H4 (cell line): ENCODE results near the gene ACTG2. TPM values are rescaled to one million over a fixed set of nuclear protein-coding genes. Genes with fewer than 3 reads are reported as not detected.
"Not testable (repeated sequence)": the region's sequence is repeated elsewhere in the genome, so short reads cannot be mapped to it uniquely, and the experiment has no call there.

Experiments used
- DNase-seq: peaks from one replicate; pipeline ENCODE4 v3.0.0-alpha.2; 2015; ENCODE audit warnings: low spot score
- total RNA-seq: library from RNA; depleted of rRNA; stranded (reverse); fragments of >200 nt; shearing (Covaris generic); gene quantifications from 2 replicates; pipeline ENCODE4 v1.2.3, GENCODE V29; 2014; rRNA removed

Gene ACTG2
- total RNA-seq, result not detected in 2 replicates

DNA sequence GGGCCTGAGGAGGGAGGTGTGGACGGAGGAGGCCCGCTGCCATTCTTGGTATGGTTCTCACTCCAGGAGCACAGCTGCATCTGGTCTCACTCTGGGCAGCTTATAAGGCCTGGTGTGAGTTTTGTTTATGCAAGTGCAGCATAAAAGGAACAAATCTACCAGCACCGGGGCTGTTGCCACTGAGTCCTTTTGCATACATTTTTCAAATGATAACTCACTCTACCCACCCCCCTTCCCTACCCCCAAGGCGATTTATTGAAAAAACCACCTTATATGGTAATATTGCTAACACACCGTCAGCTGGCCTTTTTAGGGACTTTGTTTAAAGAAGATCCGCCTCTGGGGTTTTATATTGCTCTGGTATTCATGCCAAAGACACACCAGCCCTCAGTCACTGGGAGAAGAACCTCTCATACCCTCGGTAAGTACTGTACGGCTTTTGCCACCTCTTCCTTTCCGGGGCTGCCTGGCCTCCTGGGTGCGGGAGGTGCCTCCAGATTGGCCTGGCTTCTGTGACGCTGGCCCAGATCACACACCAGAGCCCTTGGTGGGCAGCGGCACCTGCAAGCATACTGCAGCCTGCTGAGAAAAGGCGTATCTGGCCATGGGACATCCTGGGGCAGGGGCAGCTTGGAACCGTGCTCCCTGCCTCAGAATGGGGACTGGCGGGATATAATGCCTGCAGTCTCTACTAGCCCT, at the start of gene ACTG2:
Gene ACTG2 (plus strand): TSS at position 378 of the 699 bp plus-strand sequence. CDS start 8,304 bp downstream, outside the sequence.
- DNase-seq, result no peak

DNA sequence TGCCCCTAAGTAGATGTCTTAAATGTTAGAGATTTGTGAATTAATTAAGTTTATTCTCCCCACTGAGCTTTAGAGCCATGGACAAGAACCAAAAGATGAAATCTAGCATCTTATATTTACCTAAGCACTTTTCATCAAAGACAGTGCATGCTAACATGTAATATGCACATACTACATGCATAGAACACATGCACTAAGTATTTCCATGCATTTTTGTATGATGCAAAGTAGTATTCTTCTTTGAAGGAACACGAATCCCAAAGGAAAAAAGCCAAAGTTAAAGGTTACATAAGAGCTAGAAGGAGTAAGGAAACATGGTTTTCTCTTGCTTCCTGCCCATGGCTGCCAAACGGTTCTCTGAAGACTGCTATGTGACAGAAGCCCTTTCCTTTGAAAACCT, 48.7 kb upstream of the ACTG2 start:
- no peak for DNase-seq

DNA sequence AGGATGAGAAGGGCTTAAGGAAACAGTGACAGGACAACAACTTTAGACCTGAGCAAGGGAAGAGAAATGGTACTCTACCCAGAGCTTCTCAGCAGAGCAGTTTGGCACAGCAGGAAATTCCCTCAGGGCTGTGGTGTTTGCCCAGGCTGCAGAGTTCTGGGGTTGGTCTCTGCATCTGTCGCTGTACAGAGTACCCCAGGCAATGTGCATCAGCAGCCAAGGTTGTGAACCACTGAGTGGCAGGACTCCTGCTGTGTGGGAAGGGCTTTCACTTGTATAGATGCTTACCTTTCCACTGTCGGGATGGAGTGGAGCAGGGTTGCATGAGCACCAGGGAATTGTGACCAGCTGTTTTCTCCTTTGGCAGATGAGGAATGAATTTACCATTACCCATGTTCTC, 42.8 kb upstream of the ACTG2 start:
- no peak for DNase-seq

DNA sequence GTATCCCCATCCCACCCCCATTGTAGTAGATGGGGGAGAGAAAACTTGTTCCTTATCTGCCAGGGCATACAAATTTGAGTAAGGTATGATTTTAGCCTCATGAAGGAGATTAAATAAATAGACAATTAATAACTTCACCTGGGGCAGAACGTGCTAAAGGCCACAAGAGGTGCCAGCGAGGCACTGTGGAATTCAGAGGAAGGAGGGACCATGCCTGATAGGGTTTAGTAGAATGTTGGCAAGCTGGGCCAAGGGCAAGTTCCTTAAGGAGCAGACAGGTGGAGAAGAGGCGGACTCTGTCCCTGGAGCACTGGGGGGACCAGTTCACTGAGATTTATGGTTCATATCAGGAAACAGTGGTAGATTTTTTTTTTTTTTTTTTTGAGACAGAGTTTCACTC, 41.5 kb upstream of the ACTG2 start:
- no peak for DNase-seq

DNA sequence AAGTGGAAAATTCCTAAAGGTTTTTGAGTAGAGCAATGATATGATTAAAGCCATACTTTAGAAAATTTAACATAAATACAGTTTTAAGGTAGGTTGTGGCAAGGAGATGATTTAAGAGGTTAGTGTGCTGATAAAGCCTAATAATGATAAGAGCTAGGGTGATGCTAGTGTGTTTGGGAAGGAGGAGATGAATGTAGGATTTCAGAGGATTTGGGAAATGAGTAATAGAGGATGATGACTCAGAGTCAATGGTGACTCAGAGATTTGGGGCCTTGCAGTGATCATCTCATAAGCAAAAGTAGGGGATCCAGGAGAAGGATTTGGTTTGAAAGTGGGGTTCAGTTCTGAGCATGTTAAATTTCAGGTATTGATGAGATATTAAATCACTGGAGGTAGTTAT, 40.8 kb upstream of the ACTG2 start:
- no peak for DNase-seq

DNA sequence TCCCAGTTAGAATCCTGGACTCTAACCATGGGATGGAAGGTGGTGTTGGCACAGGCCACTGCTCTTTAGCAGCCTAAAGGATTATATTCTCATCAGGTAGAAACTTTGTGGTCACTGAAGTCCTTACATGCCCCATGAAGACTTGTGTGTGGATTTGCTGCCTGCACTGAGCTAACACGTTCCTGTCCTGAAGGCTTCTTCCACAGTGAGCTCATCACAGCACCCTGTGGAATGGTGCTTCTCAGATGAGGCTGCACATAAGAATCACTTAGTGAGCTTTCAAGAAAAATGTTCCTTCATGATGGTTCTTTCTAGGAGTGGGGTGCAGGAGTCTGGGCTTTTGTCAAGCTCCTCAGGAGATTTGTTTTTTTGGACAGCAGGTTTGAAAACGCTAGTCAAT, 37.3 kb upstream of the ACTG2 start:
- no peak for DNase-seq

DNA sequence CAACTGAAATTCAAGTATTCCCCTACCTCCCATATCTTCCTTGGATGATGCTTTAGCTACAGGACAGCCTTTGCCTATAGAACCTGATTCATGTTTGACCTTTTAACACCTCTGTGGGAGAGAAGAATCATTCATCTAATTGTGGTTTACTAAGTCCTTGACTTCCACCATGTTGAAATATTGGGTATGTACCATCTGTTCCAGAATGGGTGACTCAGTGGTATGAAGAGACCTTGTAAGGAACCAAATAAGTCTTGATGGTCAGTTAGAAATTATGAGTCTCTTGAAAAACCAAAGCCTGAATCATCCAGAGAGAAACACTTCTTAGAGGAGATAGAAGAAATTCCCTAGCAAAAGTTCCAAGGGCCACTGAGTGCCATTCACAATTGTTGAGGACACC, 36.6 kb upstream of the ACTG2 start:
- no peak for DNase-seq

DNA sequence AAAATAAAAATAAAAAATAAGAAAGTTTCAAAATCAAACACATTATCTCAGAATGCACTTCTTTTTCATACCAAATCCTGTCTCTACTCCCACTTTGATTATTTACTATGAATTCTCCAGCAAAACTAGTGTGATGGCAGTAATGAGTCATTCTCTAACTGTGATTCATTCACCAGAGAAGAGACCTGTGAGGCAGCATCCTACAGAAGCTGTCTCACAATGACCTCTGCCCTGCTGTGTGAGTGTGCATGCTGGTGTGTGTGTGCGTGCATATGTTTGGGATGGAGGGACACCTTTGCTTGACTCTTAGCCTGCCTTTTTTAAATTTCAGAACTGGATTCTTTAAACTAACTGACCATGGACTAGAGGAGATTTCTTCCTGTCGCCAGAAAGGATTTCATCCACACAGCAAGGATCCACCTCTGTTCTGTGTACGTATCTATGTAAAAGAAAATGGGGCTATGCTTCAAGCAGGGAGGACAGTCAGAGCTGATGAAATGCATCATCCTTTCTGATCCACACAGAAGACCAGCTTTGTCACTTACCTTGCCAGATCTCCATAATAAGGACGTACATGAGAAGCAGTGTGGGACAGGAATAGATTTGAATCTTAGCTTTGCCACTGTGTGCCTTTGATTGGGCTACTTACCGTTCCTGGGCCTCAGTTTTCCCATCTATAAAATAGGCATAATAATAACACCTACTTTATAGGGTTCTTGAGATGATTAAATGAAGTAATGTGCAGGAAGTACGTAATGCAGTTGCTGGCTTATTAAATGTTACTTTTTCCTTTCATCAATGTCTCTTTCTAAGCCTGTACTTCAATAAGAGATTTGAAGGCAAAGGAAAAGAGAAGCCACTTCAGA, 32.9 kb upstream of the ACTG2 start:
- DNase-seq, result peak; percentile 31

DNA sequence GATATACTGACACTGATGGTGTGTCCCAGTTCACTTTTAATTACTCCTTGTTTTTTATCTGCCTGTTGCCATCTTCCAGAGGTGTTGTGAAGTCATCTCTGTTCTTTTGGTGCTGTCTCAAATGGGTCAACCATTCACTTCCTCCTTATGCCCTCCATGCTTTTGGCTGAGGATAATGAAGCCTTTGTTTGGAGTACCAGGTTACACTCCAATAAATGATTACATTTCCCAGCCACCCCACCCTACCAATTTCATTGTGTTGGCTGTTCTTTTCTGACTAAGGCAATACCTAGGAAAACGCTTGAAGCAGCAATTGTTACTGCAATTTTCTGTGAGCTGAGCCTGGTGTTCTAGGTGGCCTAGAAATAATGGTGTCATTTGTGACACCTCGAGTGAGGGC, 29.8 kb upstream of the ACTG2 start:
- no peak for DNase-seq

DNA sequence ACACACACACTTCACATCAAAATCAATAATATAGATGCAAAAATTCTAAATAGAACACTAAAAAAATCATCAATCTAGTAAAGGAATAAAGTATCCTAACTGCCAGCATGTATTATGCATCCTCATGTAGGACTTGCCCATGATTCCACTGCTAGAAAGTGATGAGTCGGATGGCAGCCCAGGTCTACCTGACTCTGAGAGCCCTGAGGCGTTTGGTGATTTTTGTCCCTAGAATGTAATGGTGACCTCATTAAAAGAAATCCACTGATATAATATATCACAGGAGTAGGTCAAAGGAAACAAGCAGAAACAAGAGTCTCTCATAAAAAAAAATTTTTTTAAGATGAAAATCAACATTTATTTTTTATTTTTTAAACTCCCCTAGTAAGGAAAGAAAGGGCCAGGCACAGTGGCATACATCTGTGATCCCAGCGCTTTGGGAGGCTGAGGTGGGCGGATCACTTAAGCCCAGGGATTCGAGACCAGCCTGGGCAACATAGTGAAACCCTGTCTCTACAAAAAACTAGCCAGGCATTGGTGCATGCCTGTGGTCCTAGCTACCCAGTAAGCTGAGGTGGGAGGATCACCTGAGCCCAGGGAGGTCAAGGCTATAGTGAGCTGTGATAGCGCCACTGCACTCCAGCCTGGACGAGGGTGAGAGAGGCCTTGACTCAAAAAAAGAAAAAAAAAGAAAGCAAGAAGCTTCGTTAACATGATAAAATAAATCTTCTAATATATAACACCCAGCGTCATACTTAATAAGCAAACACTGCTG, 24.4 kb upstream of the ACTG2 start:
- no peak for DNase-seq

DNA sequence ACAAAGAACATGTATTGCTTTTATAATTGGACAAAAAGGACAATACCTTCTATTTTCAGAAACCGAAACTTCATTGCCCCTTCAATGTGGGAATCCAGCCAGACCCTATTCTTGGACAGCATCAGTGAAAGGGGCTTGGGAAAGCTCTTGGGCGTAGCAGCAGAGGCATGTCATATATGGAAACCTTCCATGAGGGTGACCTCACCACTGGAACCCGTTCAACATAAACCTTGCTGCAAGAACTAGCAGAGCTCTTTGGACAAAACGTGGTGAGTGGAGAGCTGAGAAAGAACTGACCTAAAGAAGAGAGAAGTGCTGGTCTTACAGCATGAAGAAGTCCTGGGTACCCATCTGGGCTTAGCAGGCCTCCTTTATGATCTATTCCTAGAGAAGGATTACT, 22.7 kb upstream of the ACTG2 start:
- peak; percentile 54 for DNase-seq

DNA sequence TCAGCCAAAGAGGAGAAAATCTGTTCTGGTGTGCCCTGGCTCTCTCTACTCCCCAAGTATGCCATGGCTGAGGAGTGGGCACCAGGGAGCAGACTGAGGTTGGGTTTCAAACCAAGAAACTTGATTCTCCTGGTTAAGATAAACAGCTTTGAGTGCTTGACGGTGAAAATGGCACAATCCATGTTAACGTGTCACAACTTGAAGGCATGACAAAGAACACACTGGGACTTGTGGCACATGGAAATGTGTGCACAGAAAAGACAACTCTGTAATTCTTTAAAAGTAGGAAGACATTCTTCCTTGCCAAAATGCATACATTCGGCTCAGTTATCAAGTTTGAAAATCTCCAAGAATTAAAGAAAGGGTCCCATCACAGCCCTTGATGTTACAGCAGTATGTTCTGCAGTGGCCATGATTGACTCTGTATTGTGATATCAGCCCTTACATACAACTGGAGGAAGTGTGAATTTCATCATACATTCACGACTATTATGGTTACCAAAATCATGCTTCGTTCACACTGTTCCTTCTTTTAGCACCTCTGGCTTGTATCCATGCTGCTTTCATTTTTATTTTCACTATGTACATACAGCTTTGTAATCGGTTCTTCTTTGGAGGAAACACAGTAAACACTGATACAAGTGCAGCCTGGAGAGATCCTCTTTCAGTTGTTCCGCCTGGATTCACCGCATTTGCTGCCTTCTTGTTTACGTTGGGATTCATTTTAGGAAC, 15.6 kb upstream of the ACTG2 start:
- DNase-seq, result no peak

DNA sequence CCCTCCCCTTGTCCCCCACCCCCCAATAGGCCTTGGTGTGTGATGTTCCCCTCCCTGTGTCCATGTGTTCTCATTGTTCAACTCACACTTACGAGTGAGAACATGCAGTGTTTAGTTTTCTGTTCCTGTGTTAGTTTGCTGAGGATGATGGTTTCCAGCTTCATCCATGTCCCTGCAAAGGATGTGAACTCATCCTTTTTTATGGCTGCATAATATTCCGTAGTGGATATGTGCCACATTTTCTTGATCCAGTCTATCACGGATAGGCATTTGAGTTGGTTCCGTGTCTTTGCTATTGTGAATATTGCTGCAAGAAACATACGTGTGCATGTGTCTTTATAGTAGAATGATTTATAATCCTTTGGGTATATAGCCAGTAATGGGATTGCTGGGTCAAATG, 14.8 kb upstream of the ACTG2 start:
- not testable (repeated sequence) for DNase-seq

DNA sequence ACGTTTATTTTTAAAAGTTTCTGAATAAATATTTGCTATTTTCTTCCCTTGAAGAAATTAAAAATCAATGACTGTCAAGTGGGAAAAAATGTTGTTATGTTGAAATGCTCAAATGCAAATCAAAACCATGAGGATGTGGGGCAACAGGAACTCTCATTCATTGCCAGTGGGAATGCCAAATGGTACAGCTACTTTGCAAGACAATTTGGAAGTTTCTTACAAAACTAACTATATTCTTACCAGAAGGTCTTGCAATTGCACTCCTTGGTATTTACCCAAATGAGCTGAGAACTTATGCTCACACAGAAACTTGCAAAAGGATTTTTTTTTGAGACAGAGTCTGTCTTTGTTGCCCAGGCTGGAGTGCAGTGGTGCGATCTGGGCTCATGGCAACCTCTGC, 7.4 kb upstream of the ACTG2 start:
- no peak for DNase-seq

DNA sequence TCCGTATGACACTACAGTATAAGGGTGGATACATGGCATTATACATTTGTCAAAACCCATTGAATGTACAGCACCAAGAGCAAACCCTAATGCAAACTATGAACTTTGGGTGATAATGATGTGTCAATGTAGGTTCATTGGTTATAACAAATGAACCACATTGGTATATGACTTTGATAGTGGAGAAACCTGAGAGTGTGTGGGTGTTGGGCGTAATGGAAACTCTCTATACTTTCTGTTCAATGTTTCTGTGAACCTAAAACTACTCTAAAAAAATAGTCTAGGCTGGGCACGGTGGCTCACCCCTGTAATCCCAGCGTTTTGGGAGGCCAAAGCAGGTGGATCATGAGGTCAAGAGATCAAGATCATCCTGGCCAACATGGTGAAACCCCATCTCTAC, 6.5 kb upstream of the ACTG2 start:
- no peak for DNase-seq

DNA sequence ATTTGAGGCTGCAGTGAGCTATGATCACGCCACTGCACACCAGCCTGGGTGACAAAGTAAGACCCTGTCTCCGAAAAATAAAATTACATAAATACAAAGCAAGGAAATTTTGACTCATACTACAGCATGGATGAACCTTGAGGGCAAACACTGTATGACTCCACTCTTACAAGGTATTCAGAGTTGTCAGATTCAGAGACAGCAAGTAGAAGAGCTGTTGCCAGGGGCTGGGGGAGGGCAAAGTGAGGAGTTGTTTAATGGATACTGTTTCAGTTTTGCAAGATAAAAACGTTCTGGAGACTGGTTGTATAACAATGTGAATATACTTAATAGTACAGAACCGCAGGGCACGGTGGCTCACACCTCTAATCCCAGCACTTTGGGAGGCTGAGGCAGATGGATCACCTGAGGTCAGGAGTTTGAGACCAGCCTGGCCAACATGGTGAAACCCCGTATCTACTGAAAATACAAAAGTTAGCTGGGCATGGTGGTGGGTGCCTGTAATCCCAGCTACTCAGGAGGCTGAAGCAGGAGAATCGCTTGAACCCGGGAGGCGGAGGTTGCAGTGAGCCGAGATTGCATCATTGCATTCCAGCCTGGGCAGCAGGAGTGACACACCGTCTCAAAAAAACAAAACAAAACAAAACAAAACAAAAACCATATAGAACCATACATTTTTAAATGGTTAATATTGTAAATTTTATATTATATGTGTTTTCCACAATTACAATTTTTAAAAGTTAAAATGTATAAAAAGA, 5.0 kb upstream of the ACTG2 start:
- not testable (repeated sequence) for DNase-seq

DNA sequence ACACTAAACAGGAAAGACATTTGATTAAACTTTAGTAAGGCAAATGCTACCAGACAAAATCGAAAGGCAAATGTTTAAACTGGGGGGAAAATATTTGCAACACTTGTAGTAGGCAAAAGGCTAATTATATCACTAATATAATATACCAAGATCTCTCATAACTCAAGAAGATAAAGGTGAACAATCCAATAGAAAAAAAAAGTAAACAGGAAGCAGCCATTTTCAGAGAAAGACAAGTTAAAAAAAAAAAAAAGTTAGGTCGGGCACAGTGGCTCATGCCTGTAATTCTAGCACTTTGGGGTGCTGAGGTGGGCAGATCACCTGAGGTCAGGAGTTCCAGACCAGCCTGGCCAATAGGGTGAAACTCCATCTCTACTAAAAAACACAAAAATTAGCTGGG, 4.4 kb upstream of the ACTG2 start:
- DNase-seq, result no peak

DNA sequence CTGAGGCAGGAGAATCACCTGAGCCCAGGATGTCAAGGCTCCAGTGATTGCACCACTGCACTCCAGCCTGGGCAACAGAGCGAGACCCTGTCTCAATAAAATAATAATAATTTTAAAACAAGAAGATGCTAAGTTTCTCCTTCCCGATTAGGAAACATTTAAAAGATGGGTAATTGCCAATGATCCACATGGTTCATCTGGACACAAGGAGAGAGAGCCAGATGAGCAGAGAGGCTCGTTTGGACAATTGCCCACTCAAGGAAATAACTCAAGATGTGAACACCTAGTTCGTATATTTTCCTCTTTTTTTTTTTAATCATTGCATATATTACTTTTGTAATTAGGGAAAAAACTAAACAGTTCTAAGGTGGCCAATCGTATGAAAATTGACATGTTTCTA, 3.6 kb upstream of the ACTG2 start:
- no peak for DNase-seq

DNA sequence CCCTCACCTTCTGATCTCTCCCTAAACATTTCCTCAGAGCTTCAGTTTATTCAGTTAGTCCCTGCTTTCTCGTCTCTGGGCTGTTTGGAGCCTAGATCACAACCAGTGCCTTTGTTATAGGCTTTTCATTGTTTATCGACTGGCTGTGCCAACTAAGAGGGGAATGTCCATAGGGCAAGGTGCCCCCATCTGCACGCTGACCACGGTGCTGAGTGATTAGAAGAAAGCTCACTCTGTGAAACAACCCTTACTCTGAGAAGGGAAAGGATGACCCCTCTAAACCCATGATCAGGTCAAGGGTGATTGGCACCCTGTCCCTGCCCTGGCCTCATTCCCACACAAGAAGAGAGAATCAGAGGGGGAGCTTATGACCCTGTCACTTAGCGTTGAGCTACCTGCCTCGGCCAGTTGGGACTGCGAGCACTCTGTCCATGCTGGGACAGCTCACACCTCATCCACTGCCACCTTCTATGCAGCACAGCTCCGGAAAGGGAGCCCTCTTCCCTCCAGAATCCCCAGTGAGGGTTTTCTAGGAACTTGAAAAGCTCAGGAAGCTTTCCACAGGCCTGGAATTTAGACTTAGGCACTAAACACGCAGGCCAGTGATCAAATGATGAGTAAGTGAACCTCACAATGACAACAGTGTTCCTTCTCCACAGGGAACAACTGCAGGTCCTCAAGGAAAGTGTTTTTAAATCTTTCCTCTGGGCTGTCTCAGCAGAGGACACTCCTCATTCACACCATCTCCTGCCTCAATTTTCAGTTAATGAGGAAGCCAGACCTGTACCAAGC, 2.3 kb upstream of the ACTG2 start:
- DNase-seq, result no peak

DNA sequence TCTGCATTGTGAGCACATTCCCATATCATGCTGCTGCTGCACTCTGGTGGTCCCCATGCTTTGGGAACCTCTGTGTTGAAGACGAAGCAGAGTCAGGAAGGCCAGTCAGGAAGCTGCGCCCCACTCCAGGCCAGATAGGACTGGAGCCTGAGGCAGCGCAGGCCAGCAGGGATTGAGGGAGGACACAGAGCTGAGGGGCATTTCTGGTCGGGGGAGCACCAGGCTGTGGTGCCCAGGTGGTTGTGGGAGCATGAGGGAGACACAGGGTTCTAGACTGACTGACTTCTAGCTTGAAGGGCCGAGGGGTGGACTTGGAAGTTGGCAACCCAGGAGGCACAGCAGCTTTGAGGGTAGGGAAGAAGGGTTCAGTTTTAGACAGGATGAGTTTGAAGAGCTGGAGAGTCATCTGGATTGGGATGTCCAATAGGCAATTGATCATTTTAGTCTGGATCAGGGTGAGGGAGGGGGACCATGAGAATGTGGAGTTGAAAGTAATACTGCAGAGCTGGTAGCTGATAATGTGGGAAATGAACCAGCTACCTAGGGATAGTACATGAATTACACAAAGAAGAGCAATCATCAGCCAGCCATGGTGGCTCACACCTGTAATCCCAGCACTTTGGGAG, 1.4 kb upstream of the ACTG2 start:
- DNase-seq, result no peak
